NT2/D1 (cell line): ENCODE measurements around the gene ADM2.

Source experiments
- SUZ12 ChIP-seq: IDR thresholded peaks from 2 replicates; pipeline ENCODE4 v1.6.1; 2011; ENCODE audit not compliant: insufficient read length, insufficient read depth; ENCODE audit errors: extremely low read depth
- ZNF274 ChIP-seq: IDR thresholded peaks from 2 replicates; pipeline ENCODE4 v1.6.1; 2011; ENCODE audit warnings: mild to moderate bottlenecking, low read depth, low read length

- no peak for TF ChIP-seq SUZ12
- no peak for TF ChIP-seq ZNF274
Observed at GRCh38 chr22:50446708-50447575, 34.4 kb upstream of the ADM2 start.
